Left ventricle myocardium inferior (tissue), 1 donor: ENCODE results near the gene USE1. TPM values are rescaled to one million over a fixed set of nuclear protein-coding genes. Genes with fewer than 3 reads are reported as not detected.

Experiments
- DNase-seq: peaks from one replicate; pipeline ENCODE4 v3.0.0-alpha.2; 2020
- H3K27ac ChIP-seq: fragments of 200-600 bp; replicated peaks from 2 replicates; pipeline ENCODE4 v1.8.0; 2021
- H3K27me3 ChIP-seq: fragments of 200-600 bp; 2 replicates; pipeline ENCODE4 v1.8.0; 2021; ENCODE audit warnings: low read depth
- H3K36me3 ChIP-seq: fragments of 200-600 bp; 2 replicates; pipeline ENCODE4 v1.8.0; 2021
- H3K4me1 ChIP-seq: fragments of 200-600 bp; 2 replicates; pipeline ENCODE4 v1.8.0; 2021
- H3K4me3 ChIP-seq: fragments of 200-600 bp; 2 replicates; pipeline ENCODE4 v1.8.0; 2021; ENCODE audit warnings: mild to moderate bottlenecking, moderate library complexity
- H3K9me3 ChIP-seq: fragments of 200-600 bp; replicated peaks from 2 replicates; pipeline ENCODE4 v1.8.0; 2021
- CTCF ChIP-seq: fragments of 200-600 bp; IDR thresholded peaks from 2 replicates; pipeline ENCODE4 v1.8.0; 2021; ENCODE audit warnings: antibody characterized with exemption, mild to moderate bottlenecking, borderline replicate concordance
- intact Hi-C: fragments of 100-400 bp; cut with micrococcal nuclease; formaldehyde crosslinking; loops from one replicate; pipeline ENCODE4 v1.11.0; 2022
- total RNA-seq: library from RNA; stranded (reverse); fragmentation: NEBNext Ultra II Directional; extraction: Animal tissue kit (Norgen Biotek cat#: 25700); gene quantifications from one replicate; pipeline ENCODE4 v1.2.1, GENCODE V29; 2021
- donor health status: DM: no; HTN: yes; CAD: no; lungs with severe emphysema.

Gene USE1
- total RNA-seq, 1 donor from 2014 or later = 27.5 TPM

GRCh38 chr19:17235300-17235970 lies 20.3 kb downstream of the USE1 start:
- no peaks in the 10 kb centered on the region for H3K27me3 ChIP-seq
- peak overlapping the region; percentile 72 for H3K4me3 ChIP-seq
- H3K4me1 ChIP-seq = peaks cover 33% of the 10 kb centered on the region
- peak overlapping the region; percentile 87 for H3K27ac ChIP-seq
- H3K9me3 ChIP-seq = no peaks in the 10 kb centered on the region
- DNase-seq = peak; percentile 76
- H3K36me3 ChIP-seq = peaks cover 45% of the 10 kb centered on the region
- intact Hi-C loops = no loop called here
- peak; percentile 67 for TF ChIP-seq CTCF

- H3K4me1 ChIP-seq = peaks cover 35% of the 10 kb centered on the region
- peak overlapping the region; percentile 87 for H3K27ac ChIP-seq
- no peak for DNase-seq
- H3K4me3 ChIP-seq = peak overlapping the region; percentile 72
- no peaks in the 10 kb centered on the region for H3K27me3 ChIP-seq
- no peak for TF ChIP-seq CTCF
- intact Hi-C loops = no loop called here
- H3K36me3 ChIP-seq = peaks cover 51% of the 10 kb centered on the region
- no peaks in the 10 kb centered on the region for H3K9me3 ChIP-seq
Observed at GRCh38 chr19:17235971-17236777, 21.0 kb downstream of the USE1 start.

GRCh38 chr19:17236811-17237543 lies 21.8 kb downstream of the USE1 start:
- intact Hi-C loops = no loop called here
- peaks cover 45% of the 10 kb centered on the region for H3K36me3 ChIP-seq
- DNase-seq = no peak

GRCh38 chr19:17237747-17238706 lies 22.9 kb downstream of the USE1 start:
- intact Hi-C loops = no loop called here
- H3K4me1 ChIP-seq = peaks cover 53% of the 10 kb centered on the region
- no peak for TF ChIP-seq CTCF

More at GRCh38 chr19:17236811-17237543, 21.8 kb downstream of the USE1 start:
- no peak for TF ChIP-seq CTCF
- Histone ChIP-seq H3K4me3 (peak overlapping the region; percentile 72), H3K9me3 (no peaks in the 10 kb centered on the region), H3K27me3 (no peaks in the 10 kb centered on the region), H3K4me1 (peaks cover 43% of the 10 kb centered on the region), H3K27ac (peak overlapping the region; percentile 87)

More at GRCh38 chr19:17237747-17238706, 22.9 kb downstream of the USE1 start:
- no peaks in the 10 kb centered on the region for H3K27me3 ChIP-seq
- no peak overlapping the region for H3K4me3 ChIP-seq
- no peaks in the 10 kb centered on the region for H3K9me3 ChIP-seq
- peaks cover 35% of the 10 kb centered on the region for H3K36me3 ChIP-seq
- no peak overlapping the region for H3K27ac ChIP-seq
- no peak for DNase-seq
